HepG2 (cell line): ENCODE results near the gene LPAR1.

Source experiments
- ARNT ChIP-seq: fragments of 450-650 bp; IDR thresholded peaks from 2 replicates; pipeline ENCODE4 v1.6.1; 2017
- CHD4 ChIP-seq: fragments of 200-600 bp; sonication (generic); IDR thresholded peaks from 2 replicates; pipeline ENCODE4 v1.7.0; 2017; ENCODE audit warnings: mild to moderate bottlenecking, low read length, borderline replicate concordance
- HMG20B ChIP-seq: conservative IDR thresholded peaks from 2 replicates; pipeline ENCODE4 v1.6.1; 2016; ENCODE audit warnings: missing genetic modification reagents, missing compliant biosample characterization
- RBAK ChIP-seq: sonication (generic); formaldehyde crosslinking; IDR thresholded peaks from 2 replicates; pipeline ENCODE4 v1.5.1; 2020; ENCODE audit warnings: mild to moderate bottlenecking, missing genetic modification reagents
- SP1 ChIP-seq, 2 experiments: fragments of 450-650 bp in 1 of 2; sonication (generic) in 1 of 2; formaldehyde crosslinking in 1 of 2; IDR thresholded peaks; 2 replicates each; pipeline versions ENCODE4 v1.4.0 to v1.6.1; 2016 to 2020; ENCODE audit warnings: missing genetic modification reagents in 1 of 2
- ZNF547 ChIP-seq: sonication (generic); formaldehyde crosslinking; IDR thresholded peaks from 2 replicates; pipeline ENCODE4 v1.5.1; 2020; ENCODE audit warnings: mild to moderate bottlenecking, missing genetic modification reagents
- ZNF720 ChIP-seq: sonication (generic); formaldehyde crosslinking; IDR thresholded peaks from 2 replicates; pipeline ENCODE4 v1.4.0; 2020; ENCODE audit warnings: missing genetic modification reagents
- TF ChIP-seq, protein P1 (sequence below): sonication (generic); formaldehyde crosslinking; IDR thresholded peaks from 2 replicates; pipeline ENCODE4 v1.4.0; 2020; ENCODE audit warnings: missing genetic modification reagents

DNA sequence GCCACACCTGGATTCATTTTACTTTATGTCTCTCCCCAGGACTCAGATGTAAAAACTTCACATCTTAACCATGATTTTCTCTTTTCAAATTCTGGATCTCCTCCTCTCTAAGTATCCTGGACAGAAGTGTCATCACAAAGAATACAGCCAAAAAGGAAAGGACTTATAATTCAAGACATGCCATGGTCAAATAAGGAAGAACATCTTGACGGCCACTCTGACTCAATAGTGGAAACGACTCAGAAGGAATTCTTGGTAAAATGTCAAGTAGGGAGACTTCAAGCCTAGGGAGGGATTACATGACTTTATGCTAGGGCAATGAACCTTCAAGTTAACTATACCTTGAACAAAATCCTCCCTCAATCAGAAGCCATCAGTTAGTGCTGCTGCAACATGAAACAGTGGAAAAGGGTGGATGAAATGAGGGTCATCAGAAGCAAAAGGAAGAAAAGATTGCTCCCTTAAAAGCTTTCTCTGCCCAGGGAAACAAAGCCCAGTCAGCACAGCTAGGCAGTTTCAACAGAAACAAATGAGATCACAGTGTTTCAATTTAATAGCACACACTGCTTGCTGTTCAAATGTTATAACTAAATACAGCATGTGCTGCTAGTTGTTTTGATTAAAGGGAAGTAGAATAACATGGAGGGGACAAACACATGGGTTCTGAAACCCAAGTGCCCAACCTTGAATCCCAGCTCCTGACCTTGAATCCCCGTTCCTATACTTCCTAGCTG lies 101.4 kb downstream of the LPAR1 start:
- TF ChIP-seq ZNF547 (CRISPR knock-in tag) (no peak), CHD4 (no peak), ARNT (no peak), ZNF720 (CRISPR knock-in tag) (no peak), HMG20B (no peak), RBAK (CRISPR knock-in tag) (no peak), SP1 (IDR thresholded peaks at IDR 0.05) (no peak), SP1 (CRISPR knock-in tag; IDR thresholded peaks at IDR 0.05) (no peak)
- TF ChIP-seq, protein P1, sequence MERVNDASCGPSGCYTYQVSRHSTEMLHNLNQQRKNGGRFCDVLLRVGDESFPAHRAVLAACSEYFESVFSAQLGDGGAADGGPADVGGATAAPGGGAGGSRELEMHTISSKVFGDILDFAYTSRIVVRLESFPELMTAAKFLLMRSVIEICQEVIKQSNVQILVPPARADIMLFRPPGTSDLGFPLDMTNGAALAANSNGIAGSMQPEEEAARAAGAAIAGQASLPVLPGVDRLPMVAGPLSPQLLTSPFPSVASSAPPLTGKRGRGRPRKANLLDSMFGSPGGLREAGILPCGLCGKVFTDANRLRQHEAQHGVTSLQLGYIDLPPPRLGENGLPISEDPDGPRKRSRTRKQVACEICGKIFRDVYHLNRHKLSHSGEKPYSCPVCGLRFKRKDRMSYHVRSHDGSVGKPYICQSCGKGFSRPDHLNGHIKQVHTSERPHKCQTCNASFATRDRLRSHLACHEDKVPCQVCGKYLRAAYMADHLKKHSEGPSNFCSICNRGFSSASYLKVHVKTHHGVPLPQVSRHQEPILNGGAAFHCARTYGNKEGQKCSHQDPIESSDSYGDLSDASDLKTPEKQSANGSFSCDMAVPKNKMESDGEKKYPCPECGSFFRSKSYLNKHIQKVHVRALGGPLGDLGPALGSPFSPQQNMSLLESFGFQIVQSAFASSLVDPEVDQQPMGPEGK = no peak
